Tibial nerve (tissue), 4 donors: ENCODE measurements around the gene RPS19.

Source experiments
- CTCF ChIP-seq, 5 experiments: fragments of 200-600 bp in 3 of 5; fragments of 450-650 bp in 2 of 5; sonication (generic) in 3 of 5; IDR thresholded peaks; one replicate each; pipeline ENCODE4 v1.5.1; 2016 to 2019; ENCODE audit warnings: antibody characterized with exemption in 5 of 5, mild to moderate bottlenecking in 3 of 5, moderate library complexity in 2 of 5
- EP300 ChIP-seq, 2 donors: sonication (generic); formaldehyde crosslinking; IDR thresholded peaks; one replicate each; pipeline ENCODE4 v1.6.1; 2017; ENCODE audit warnings: antibody characterized with exemption in 2 of 2, mild to moderate bottlenecking in 1 of 2

- TF ChIP-seq CTCF (IDR thresholded peaks at IDR 0.05) (no peak), EP300 (IDR thresholded peaks at IDR 0.05) (no peak)
Observed at GRCh38 chr19:41869374-41869955, 9.4 kb downstream of the RPS19 start.
